K562 (cell line): ENCODE measurements around the gene ZDHHC11. TPM values are rescaled to one million over a fixed set of nuclear protein-coding genes. Genes with fewer than 3 reads are reported as not detected.

Source experiments
- COPS2 ChIP-seq: fragments of 450-650 bp; conservative IDR thresholded peaks from 2 replicates; pipeline ENCODE4 v1.6.1; 2016; ENCODE audit warnings: mild to moderate bottlenecking, moderate library complexity
- HDAC1 ChIP-seq, 2 experiments: fragments of 450-650 bp; IDR thresholded peaks; 2 replicates each; pipeline ENCODE4 v1.6.1; 2016 to 2017; ENCODE audit warnings: inconsistent platforms in 1 of 2, mild to moderate bottlenecking in 1 of 2, moderate library complexity in 1 of 2
- MCM7 ChIP-seq, 2 experiments: fragments of 450-650 bp; IDR thresholded peaks; 2 replicates each; pipeline ENCODE4 v1.6.1; 2016 to 2018
- NFATC3 ChIP-seq: fragments of 450-650 bp; IDR thresholded peaks from 2 replicates; pipeline ENCODE4 v1.6.1; 2017; ENCODE audit warnings: mild to moderate bottlenecking
- PRMT5 ChIP-seq: sonication (generic); formaldehyde crosslinking; IDR thresholded peaks from 2 replicates; pipeline ENCODE4 v1.5.0; 2020; ENCODE audit warnings: missing genetic modification reagents
- SRF ChIP-seq, 2 experiments: fragments of 250-450, 450-650 bp in 1 of 2; sonication (Bioruptor Pico) in 1 of 2; sonication (generic) in 1 of 2; formaldehyde crosslinking; IDR thresholded peaks; 2 replicates each; pipeline versions ENCODE4 v1.5.0 to v1.5.1; 2020 to 2022; ENCODE audit warnings: mild to moderate bottlenecking in 1 of 2, missing genetic modification reagents in 1 of 2
- ZC3H11A ChIP-seq: IDR thresholded peaks from 2 replicates; pipeline ENCODE4 v1.6.1; 2012; ENCODE audit warnings: low read depth, low read length, improper control_type of control experiment
- ZEB2 ChIP-seq: fragments of 450-650 bp; IDR thresholded peaks from 2 replicates; pipeline ENCODE4 v1.6.1; 2016
- ZKSCAN8 ChIP-seq: fragments of 200-800 bp; sonication (Bioruptor generic); IDR thresholded peaks from 2 replicates; pipeline ENCODE4 v1.6.1; 2016; ENCODE audit warnings: missing genetic modification characterization, missing compliant biosample characterization
- ZNF583 ChIP-seq: fragments of 250-450 bp; sonication (Bioruptor Pico); IDR thresholded peaks from 2 replicates; pipeline ENCODE4 v1.4.0; 2020
- ZNF830 ChIP-seq: fragments of 250-450 bp; sonication (Bioruptor Pico); IDR thresholded peaks from 2 replicates; pipeline ENCODE4 v1.5.0; 2021; ENCODE audit warnings: mild to moderate bottlenecking
- polyA plus RNA-seq, 8 experiments: library from polyadenylated mRNA; depleted of rRNA in 4 of 8; stranded (reverse) in 5 of 8; unstranded in 3 of 8; fragments of >200 nt; fragmentation: Nextera tagmentation in 2 of 8; fragmentation: Illumina TruSeq in 1 of 8; extraction: Ambion mirVana in 2 of 8; extraction: Trizol in 1 of 8; gene quantifications; 2 replicates each; pipeline versions ENCODE4 v1.2.1 to v1.2.3, GENCODE V29; 2011 to 2014; ENCODE audit warnings: inconsistent platforms in 1 of 8, missing spikeins in 1 of 8
- total RNA-seq, 7 experiments: library from RNA; depleted of rRNA in 6 of 7; stranded (reverse); fragments of >200 nt in 6 of 7; fragmentation: Illumina TruSeq in 2 of 7; extraction: Trizol in 2 of 7; gene quantifications; 2 replicates each; pipeline versions ENCODE4 v1.2.1 to v1.2.3, GENCODE V29; 2011 to 2021; ENCODE audit warnings: low replicate concordance in 1 of 7
- TF ChIP-seq, protein P1 (sequence below), 2 experiments: fragments of 450-650 bp; formaldehyde crosslinking in 1 of 2; IDR thresholded peaks; 2 replicates each; pipeline versions ENCODE4 v1.4.0 to v1.6.1; 2014 to 2020; ENCODE audit warnings: mild to moderate bottlenecking in 2 of 2, borderline replicate concordance in 1 of 2, low read depth in 1 of 2
- TF ChIP-seq, protein P2 (sequence below): fragments of 250-450 bp; sonication (Bioruptor Pico); IDR thresholded peaks from 2 replicates; pipeline ENCODE4 v1.5.0; 2022; ENCODE audit warnings: mild to moderate bottlenecking
- TF ChIP-seq, protein P3 (sequence below), 3 experiments: fragments of 200-800 bp in 1 of 3; sonication (Bioruptor generic) in 1 of 3; sonication (generic) in 1 of 3; formaldehyde crosslinking in 1 of 3; IDR thresholded peaks; 2 replicates each; pipeline versions ENCODE4 v1.6.1 to v1.8.0; 2016 to 2022; ENCODE audit warnings: mild to moderate bottlenecking in 2 of 3, missing compliant biosample characterization in 2 of 3, missing genetic modification characterization in 2 of 3, missing genetic modification reagents in 1 of 3
- TF ChIP-seq, protein P4 (sequence below), 2 experiments: fragments of 450-650 bp in 1 of 2; sonication (generic) in 1 of 2; formaldehyde crosslinking in 1 of 2; IDR thresholded peaks in 1 of 2; conservative IDR thresholded peaks in 1 of 2; 2 replicates each; pipeline versions ENCODE4 v1.6.1 to v1.8.1; 2016 to 2023; ENCODE audit warnings: mild to moderate bottlenecking in 2 of 2, moderate library complexity in 2 of 2, inconsistent platforms in 1 of 2, missing genetic modification reagents in 1 of 2

Gene ZDHHC11
- total and polyA plus RNA-seq, 9 of the 15 experiments (the other 6 are each of a cell fraction or from before 2014, with no cell fraction given): 0.07 to 2.3 (median 0.52) TPM

DNA sequence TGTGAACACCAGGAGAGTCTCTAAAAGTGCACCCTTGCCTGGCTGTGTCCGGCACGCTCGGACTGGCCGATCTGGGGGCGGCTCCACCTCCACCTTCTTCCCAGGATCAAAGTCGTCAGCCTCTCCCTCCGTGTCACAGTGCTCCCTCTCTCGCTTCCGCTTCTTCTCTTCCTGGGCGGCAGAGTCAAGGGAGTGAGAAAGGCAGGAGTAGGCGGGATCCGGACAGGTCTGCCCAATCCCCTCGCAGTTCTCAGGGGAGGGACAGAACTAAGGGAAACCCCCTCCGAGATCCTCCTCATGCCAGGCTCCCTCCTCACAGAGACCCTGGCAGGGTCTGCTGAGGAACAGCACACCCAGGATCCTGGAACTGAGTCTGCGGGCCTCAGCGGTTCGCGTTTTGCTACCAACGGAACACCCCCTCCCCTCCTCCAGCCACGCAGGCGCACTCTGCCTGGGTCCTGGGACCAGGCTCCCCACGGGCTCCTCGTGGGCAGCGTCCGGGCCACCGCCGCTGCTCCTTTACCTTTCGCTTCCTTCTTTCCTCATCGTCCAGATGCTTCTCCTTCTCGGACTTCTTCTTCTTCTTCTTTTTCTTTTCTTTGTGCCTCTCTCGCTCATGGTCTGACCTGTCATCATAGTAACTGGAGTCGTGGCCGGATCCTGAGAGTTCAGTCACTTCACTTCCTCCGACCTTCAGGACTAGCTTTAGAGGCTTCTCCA, 40.5 kb upstream of the ZDHHC11 start (continued):
- TF ChIP-seq, protein P1, sequence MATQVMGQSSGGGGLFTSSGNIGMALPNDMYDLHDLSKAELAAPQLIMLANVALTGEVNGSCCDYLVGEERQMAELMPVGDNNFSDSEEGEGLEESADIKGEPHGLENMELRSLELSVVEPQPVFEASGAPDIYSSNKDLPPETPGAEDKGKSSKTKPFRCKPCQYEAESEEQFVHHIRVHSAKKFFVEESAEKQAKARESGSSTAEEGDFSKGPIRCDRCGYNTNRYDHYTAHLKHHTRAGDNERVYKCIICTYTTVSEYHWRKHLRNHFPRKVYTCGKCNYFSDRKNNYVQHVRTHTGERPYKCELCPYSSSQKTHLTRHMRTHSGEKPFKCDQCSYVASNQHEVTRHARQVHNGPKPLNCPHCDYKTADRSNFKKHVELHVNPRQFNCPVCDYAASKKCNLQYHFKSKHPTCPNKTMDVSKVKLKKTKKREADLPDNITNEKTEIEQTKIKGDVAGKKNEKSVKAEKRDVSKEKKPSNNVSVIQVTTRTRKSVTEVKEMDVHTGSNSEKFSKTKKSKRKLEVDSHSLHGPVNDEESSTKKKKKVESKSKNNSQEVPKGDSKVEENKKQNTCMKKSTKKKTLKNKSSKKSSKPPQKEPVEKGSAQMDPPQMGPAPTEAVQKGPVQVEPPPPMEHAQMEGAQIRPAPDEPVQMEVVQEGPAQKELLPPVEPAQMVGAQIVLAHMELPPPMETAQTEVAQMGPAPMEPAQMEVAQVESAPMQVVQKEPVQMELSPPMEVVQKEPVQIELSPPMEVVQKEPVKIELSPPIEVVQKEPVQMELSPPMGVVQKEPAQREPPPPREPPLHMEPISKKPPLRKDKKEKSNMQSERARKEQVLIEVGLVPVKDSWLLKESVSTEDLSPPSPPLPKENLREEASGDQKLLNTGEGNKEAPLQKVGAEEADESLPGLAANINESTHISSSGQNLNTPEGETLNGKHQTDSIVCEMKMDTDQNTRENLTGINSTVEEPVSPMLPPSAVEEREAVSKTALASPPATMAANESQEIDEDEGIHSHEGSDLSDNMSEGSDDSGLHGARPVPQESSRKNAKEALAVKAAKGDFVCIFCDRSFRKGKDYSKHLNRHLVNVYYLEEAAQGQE (IDR thresholded peaks at IDR 0.05; ENCODE audit: borderline replicate concordance): no peak
- TF ChIP-seq, protein P1 (CRISPR knock-in tag; IDR thresholded peaks at IDR 0.05; ENCODE audit: low read depth): no peak
- TF ChIP-seq, protein P2, sequence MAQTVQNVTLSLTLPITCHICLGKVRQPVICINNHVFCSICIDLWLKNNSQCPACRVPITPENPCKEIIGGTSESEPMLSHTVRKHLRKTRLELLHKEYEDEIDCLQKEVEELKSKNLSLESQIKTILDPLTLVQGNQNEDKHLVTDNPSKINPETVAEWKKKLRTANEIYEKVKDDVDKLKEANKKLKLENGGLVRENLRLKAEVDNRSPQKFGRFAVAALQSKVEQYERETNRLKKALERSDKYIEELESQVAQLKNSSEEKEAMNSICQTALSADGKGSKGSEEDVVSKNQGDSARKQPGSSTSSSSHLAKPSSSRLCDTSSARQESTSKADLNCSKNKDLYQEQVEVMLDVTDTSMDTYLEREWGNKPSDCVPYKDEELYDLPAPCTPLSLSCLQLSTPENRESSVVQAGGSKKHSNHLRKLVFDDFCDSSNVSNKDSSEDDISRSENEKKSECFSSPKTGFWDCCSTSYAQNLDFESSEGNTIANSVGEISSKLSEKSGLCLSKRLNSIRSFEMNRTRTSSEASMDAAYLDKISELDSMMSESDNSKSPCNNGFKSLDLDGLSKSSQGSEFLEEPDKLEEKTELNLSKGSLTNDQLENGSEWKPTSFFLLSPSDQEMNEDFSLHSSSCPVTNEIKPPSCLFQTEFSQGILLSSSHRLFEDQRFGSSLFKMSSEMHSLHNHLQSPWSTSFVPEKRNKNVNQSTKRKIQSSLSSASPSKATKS: no peak
- no peak for TF ChIP-seq ZNF583 (CRISPR knock-in tag)
- TF ChIP-seq, protein P3, sequence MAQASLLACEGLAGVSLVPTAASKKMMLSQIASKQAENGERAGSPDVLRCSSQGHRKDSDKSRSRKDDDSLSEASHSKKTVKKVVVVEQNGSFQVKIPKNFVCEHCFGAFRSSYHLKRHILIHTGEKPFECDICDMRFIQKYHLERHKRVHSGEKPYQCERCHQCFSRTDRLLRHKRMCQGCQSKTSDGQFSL (CRISPR knock-in tag; IDR thresholded peaks at IDR 0.05): no peak; the same call in 1 of the 2 replicates
- TF ChIP-seq, protein P3 (tag; IDR thresholded peaks at IDR 0.05): no peak
- no peak for TF ChIP-seq COPS2
- no peak for TF ChIP-seq ZEB2
- peak in 1 of 2 experiments; percentile 82; a peak in 2 of 4 replicates for TF ChIP-seq HDAC1 (IDR thresholded peaks at IDR 0.05)
- TF ChIP-seq, protein P4, sequence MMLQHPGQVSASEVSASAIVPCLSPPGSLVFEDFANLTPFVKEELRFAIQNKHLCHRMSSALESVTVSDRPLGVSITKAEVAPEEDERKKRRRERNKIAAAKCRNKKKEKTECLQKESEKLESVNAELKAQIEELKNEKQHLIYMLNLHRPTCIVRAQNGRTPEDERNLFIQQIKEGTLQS (IDR thresholded peaks at IDR 0.05): no peak
- TF ChIP-seq, protein P4 (CRISPR knock-in tag; conservative IDR thresholded peaks at IDR 0.05): no peak
- TF ChIP-seq ZNF830 (CRISPR knock-in tag): no peak
- no peak for TF ChIP-seq MCM7 (IDR thresholded peaks at IDR 0.05)
- TF ChIP-seq ZKSCAN8 (CRISPR knock-in tag): no peak
- TF ChIP-seq NFATC3: no peak
- no peak for TF ChIP-seq PRMT5
- no peak for TF ChIP-seq ZC3H11A
- TF ChIP-seq SRF (CRISPR knock-in tag; IDR thresholded peaks at IDR 0.05): no peak; a peak in 1 of 4 replicates
